ENCODE measurements around the gene ITGA5. TPM values are rescaled to one million over a fixed set of nuclear protein-coding genes. Genes with fewer than 3 reads are reported as not detected.

Gene ITGA5
- total RNA-seq, 1 donor from 2014 or later: 1.8 TPM

- Mint-ChIP-seq H3K36me3 (ENCODE audit: unreplicated experiment) (no peaks in the 10 kb centered on the region), H3K4me3 (ENCODE audit: unreplicated experiment) (no peak overlapping the region), H3K9me3 (ENCODE audit: unreplicated experiment) (no peaks in the 10 kb centered on the region), H3K27me3 (ENCODE audit: unreplicated experiment) (peaks cover 5% of the 10 kb centered on the region), H3K27ac (ENCODE audit: unreplicated experiment) (no peak overlapping the region), H3K4me1 (ENCODE audit: low read depth, unreplicated experiment) (no peaks in the 10 kb centered on the region)
- TF ChIP-seq CTCF (IDR thresholded peaks at IDR 0.05; ENCODE audit: partially characterized antibody, unreplicated experiment): no peak
- no peak for DNase-seq
These were observed 28.9 kb upstream of the ITGA5 start for GRCh38 chr12:54447917-54448316.

DNA sequence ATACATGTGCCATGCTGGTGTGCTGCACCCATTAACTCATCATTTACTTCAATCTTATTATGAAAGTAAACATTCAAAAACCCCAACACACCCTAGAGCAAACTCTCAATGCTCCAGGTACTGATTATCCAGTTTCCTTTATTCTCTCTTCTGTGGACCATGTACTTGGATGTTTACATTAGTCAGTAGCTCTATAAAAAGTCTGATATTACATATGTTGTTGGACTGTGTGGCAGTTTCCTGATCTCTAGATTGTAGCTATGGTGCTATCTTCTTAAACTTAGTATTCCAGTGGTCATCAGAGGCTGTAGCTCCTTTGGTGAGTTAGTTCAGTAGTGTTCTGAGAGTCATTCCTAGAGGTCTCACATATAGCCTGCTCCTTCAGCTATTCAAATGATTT lies 25.1 kb upstream of the ITGA5 start:
- no peaks in the 10 kb centered on the region for H3K9me3 Mint-ChIP-seq (ENCODE audit: unreplicated experiment)
- no peak for TF ChIP-seq CTCF (IDR thresholded peaks at IDR 0.05; ENCODE audit: partially characterized antibody, unreplicated experiment)
- no peak for DNase-seq
- H3K4me3 Mint-ChIP-seq (ENCODE audit: unreplicated experiment): no peak overlapping the region
- no peak overlapping the region for H3K27ac Mint-ChIP-seq (ENCODE audit: unreplicated experiment)
- no peaks in the 10 kb centered on the region for H3K36me3 Mint-ChIP-seq (ENCODE audit: unreplicated experiment)
- H3K27me3 Mint-ChIP-seq (ENCODE audit: unreplicated experiment): peaks cover 3% of the 10 kb centered on the region
- no peaks in the 10 kb centered on the region for H3K4me1 Mint-ChIP-seq (ENCODE audit: low read depth, unreplicated experiment)

- Mint-ChIP-seq H3K9me3 (ENCODE audit: unreplicated experiment) (no peaks in the 10 kb centered on the region), H3K27me3 (ENCODE audit: unreplicated experiment) (peaks cover 3% of the 10 kb centered on the region), H3K36me3 (ENCODE audit: unreplicated experiment) (no peaks in the 10 kb centered on the region), H3K4me1 (ENCODE audit: low read depth, unreplicated experiment) (no peaks in the 10 kb centered on the region), H3K27ac (ENCODE audit: unreplicated experiment) (no peak overlapping the region), H3K4me3 (ENCODE audit: unreplicated experiment) (no peak overlapping the region)
- no peak for TF ChIP-seq CTCF (IDR thresholded peaks at IDR 0.05; ENCODE audit: partially characterized antibody, unreplicated experiment)
- no peak for DNase-seq
These were observed 24.4 kb upstream of the ITGA5 start for GRCh38 chr12:54443446-54443845.

- Mint-ChIP-seq H3K9me3 (ENCODE audit: unreplicated experiment) (no peaks in the 10 kb centered on the region), H3K36me3 (ENCODE audit: unreplicated experiment) (no peaks in the 10 kb centered on the region), H3K4me1 (ENCODE audit: low read depth, unreplicated experiment) (no peaks in the 10 kb centered on the region), H3K4me3 (ENCODE audit: unreplicated experiment) (no peak overlapping the region), H3K27me3 (ENCODE audit: unreplicated experiment) (peaks cover 3% of the 10 kb centered on the region), H3K27ac (ENCODE audit: unreplicated experiment) (no peak overlapping the region)
- no peak for DNase-seq
- TF ChIP-seq CTCF (IDR thresholded peaks at IDR 0.05; ENCODE audit: partially characterized antibody, unreplicated experiment): no peak
These were observed 23.9 kb upstream of the ITGA5 start for GRCh38 chr12:54442961-54443360.

DNA sequence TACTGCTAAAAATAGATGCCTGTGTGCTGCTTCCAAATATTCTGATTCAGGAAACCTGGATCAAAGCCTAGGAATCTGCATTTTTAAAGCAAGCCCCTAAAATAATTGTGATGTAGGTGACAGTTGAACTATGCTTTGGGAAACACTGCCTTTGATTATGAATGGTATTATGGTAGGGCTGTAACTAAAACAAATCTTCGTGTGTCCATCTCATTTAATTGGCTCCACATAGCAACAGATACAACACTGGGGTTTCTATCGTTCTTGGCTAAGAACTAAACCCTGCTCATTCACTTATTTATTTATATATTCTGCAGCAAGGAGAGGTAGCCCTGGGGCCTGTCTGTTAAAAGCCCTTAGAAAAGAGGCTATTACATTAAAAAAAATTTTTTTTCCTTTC lies 23.0 kb upstream of the ITGA5 start:
- no peak for DNase-seq
- H3K9me3 Mint-ChIP-seq (ENCODE audit: unreplicated experiment): no peaks in the 10 kb centered on the region
- peaks cover 2% of the 10 kb centered on the region for H3K27me3 Mint-ChIP-seq (ENCODE audit: unreplicated experiment)
- H3K4me1 Mint-ChIP-seq (ENCODE audit: low read depth, unreplicated experiment): no peaks in the 10 kb centered on the region
- no peak for TF ChIP-seq CTCF (IDR thresholded peaks at IDR 0.05; ENCODE audit: partially characterized antibody, unreplicated experiment)
- H3K4me3 Mint-ChIP-seq (ENCODE audit: unreplicated experiment): no peak overlapping the region
- H3K27ac Mint-ChIP-seq (ENCODE audit: unreplicated experiment): no peak overlapping the region
- H3K36me3 Mint-ChIP-seq (ENCODE audit: unreplicated experiment): no peaks in the 10 kb centered on the region

Data from glutamatergic neuron (in vitro differentiated cells).